Ureter (tissue), 1 donor: Measurements from ENCODE around the gene MACF1. TPM values are rescaled to one million over a fixed set of nuclear protein-coding genes. Genes with fewer than 3 reads are reported as not detected.
"Not testable (repeated sequence)": the region's sequence is repeated elsewhere in the genome, so short reads cannot be mapped to it uniquely, and the experiment has no call there.

Experiments
- DNase-seq: peaks from one replicate; pipeline ENCODE4 v3.0.0-alpha.2; 2020; ENCODE audit warnings: low spot score
- total RNA-seq: library from RNA; stranded (reverse); gene quantifications from one replicate; pipeline ENCODE4 v1.2.4, GENCODE V29; 2023
- donor health status: DM: yes; HTN: yes; CAD: no.

MACF1 gene
- total RNA-seq, 1 donor from 2014 or later = 353 TPM

DNA sequence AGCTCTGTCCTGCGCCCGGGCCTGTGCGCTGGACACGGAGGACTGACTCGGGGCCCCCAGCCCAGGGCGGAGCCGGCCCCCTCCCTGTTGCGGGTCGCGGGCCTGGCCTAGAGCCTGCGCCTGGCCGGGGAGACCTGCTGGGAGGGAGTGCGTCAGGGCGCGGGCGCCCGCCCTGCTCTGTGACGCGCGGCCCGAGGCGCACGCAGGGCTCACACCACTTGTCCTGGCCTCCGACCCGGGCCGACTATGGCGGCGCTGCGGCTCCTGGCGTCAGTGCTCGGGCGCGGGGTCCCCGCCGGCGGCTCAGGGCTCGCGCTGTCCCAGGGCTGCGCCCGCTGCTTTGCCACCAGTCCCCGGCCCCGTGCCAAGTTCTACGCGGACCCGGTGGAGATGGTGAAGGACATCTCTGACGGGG lies 310.2 kb downstream of the MACF1 start:
- DNase-seq = not testable (repeated sequence)

GRCh38 chr1:39515131-39516086 lies 310.9 kb downstream of the MACF1 start:
- DNase-seq = not testable (repeated sequence)

GRCh38 chr1:39516841-39517240 lies 312.3 kb downstream of the MACF1 start:
- DNase-seq = not testable (repeated sequence)

DNA sequence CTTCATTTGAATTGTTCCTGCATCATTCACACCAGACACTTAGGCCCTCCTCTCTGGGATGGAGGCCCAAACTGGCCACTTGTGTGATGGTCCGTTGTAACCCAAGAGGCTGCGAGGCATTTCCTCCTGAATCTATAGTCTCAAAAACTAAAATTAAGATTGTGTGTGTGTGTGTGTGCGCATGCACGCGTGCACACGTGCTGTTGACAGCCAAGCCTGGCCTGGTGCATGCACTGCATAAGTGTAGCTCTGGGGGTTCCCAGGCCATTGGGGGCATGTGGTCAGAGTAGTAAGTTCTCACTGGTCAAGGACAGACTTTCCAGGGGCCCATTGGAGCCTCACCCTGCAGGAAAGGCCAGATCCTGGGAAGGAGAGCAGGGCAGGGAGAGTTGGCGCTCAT lies 313.4 kb downstream of the MACF1 start:
- not testable (repeated sequence) for DNase-seq

DNA sequence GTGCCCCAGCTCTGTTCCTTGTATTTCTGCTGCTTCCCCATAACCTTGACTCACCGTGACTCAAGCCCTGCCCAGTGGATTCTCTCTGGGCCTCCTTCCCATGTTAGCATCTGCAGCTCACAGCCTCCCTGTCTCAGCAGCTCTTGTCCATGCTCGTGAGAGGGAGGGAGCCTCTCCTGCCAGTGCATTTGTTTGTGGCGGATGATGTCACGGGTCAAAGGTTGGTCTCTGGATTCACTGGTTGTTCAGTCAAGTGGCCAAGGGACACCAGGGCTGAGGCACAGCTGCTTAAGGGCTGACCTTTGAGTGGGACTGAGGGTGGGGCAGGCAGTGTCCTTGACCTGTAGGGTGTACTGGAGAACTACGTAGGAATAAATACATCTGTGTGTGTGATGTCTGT lies 314.9 kb downstream of the MACF1 start:
- not testable (repeated sequence) for DNase-seq

- not testable (repeated sequence) for DNase-seq
Measured at GRCh38 chr1:39522221-39522620, 317.7 kb downstream of the MACF1 start.

GRCh38 chr1:39522661-39523567 lies 318.4 kb downstream of the MACF1 start:
- no peak for DNase-seq

GRCh38 chr1:39524171-39524570 lies 319.7 kb downstream of the MACF1 start:
- DNase-seq = no peak

GRCh38 chr1:39524591-39525365 lies 320.3 kb downstream of the MACF1 start:
- no peak for DNase-seq

GRCh38 chr1:39525366-39526165 lies 321.1 kb downstream of the MACF1 start:
- DNase-seq = no peak

DNA sequence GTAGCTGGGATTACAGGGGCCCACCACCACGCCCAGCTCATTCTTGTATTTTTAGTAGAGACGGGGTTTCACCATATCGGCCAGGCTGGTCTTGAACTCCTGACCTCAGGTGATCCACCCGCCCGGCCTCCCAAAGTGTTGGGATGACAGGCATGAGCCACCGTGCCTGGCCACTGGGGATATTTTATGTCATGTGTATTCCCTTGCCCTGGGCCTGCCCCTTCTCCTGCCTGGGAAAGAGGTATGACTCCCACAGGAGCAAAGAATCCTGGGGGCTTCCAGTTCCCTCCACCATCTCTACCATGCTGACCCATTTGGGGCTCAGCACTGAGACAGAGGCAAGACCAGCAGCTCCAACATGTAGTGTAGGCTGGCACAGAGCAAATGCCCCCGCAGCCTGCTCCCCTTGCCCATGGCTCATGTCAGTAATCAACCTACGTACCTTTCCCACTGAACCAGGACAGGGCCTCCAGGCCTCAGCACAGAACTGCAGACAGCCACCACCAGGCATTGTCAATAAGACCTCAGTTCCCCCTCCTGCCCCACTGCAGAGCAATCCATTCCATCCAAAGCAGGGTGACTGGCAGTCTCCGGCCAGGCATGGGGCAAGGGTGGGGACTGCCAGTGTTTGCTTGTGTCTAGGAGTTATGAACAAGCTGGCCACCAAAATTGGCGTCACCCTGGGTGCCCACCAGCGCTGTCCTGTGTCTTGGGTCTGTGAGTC lies 322.1 kb downstream of the MACF1 start:
- no peak for DNase-seq

GRCh38 chr1:39527190-39527579 lies 322.7 kb downstream of the MACF1 start:
- not testable (repeated sequence) for DNase-seq

DNA sequence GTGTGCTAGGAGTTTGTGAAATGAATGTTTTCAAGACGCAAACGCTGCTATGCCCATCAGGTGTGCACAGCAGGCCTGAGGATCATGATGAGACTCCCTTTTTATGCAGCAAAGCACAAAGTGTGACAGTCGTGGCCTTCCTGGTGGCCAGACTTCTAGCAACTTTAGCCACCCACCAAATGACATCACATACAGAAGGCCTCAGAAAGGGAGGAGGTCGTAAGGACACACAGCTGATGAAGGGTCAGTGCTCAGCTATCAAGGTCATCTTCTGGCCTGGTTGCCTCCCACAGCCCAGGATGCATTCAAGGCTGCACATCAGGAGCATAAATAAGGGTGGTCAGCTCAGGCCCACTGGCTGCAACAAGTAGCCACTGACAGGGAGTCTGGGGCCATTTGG lies 323.6 kb downstream of the MACF1 start:
- no peak for DNase-seq

GRCh38 chr1:39529901-39530535 lies 325.5 kb downstream of the MACF1 start:
- DNase-seq = no peak

- DNase-seq = no peak
Measured at GRCh38 chr1:39531526-39531925, 327.0 kb downstream of the MACF1 start.

DNA sequence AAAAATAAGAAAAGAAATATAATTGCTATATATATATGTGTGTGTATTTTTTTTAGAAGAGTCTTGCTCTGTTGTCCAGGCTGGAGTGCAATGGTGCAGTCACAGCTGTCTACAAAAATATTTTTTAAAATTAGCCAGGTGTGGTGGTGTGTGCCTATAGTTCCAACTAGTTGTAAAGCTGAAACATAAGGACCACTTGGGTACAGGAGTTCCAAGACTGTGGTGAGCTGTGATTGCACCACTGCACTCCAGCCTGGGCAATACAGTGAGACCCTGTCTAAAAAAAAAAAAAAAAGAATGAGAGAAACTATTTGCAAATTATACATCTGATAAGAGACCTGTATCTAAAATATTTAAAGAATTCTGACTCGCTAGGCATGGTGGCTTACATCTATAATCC lies 328.9 kb downstream of the MACF1 start:
- DNase-seq = no peak
